B cell (primary cell): ENCODE measurements around the gene GPT2. TPM values are rescaled to one million over a fixed set of nuclear protein-coding genes. Genes with fewer than 3 reads are reported as not detected.

Experiments
- ATAC-seq: fragments of 200-7000 bp; cut with Tn5 transposase; one replicate; pipeline ENCODE4 v1.10.0; 2021; ENCODE audit warnings: low read depth, mild to moderate bottlenecking, moderate number of reproducible peaks, moderate library complexity
- CTCF ChIA-PET: fragments of 350-600 bp; sonication (Branson Sonifier 250); formaldehyde crosslinking; loops from one replicate; lab custom pipeline; 2021; ENCODE audit warnings: antibody characterized with exemption, inconsistent platforms; lab: Charles Lee
- POLR2A ChIA-PET: fragments of 350-600 bp; sonication (Branson Sonifier 250); formaldehyde crosslinking; loops from one replicate; lab custom pipeline; 2021; ENCODE audit warnings: antibody characterized with exemption; lab: Charles Lee
- DNase-seq: peaks from one replicate; pipeline ENCODE4 v3.0.0; 2013
- H2AFZ ChIP-seq: 2 replicates; pipeline ENCODE4 v1.6.1; 2012; ENCODE audit warnings: mild to moderate bottlenecking, low read depth, low read length; ENCODE audit not compliant: insufficient read depth, poor library complexity, severe bottlenecking
- H3K27ac ChIP-seq, 2 donors: 1 replicate in 1 of 2; 2 replicates in 1 of 2; pipeline ENCODE4 v1.5.1; 2012 to 2013; ENCODE audit warnings: low read length in 2 of 2, mild to moderate bottlenecking in 2 of 2, moderate library complexity in 1 of 2
- H3K27me3 ChIP-seq, 4 experiments: fragments of 200-600 bp in 1 of 4; sonication (generic) in 1 of 4; replicated peaks in 1 of 4; 1 replicate in 2 of 4; 2 replicates in 2 of 4; pipeline versions ENCODE4 v1.6.1 to v1.7.0; 2013 to 2016; ENCODE audit warnings: low read length in 3 of 4, mild to moderate bottlenecking in 2 of 4, mixed read lengths in 1 of 4, moderate library complexity in 1 of 4; ENCODE audit not compliant: insufficient read depth in 4 of 4, control insufficient read depth in 3 of 4; ENCODE audit errors: control extremely low read depth in 1 of 4
- H3K36me3 ChIP-seq, 2 experiments: replicated peaks in 1 of 2; 1 replicate in 1 of 2; 2 replicates in 1 of 2; pipeline versions ENCODE4 v1.6.1 to v1.7.1; 2013; ENCODE audit warnings: low read length in 1 of 2; ENCODE audit not compliant: insufficient read depth in 2 of 2, control insufficient read depth in 1 of 2; ENCODE audit errors: control extremely low read depth in 1 of 2, extremely low read depth in 1 of 2
- H3K4me1 ChIP-seq, 2 donors: fragments of 200-600 bp in 1 of 2; sonication (generic) in 1 of 2; 1 replicate in 1 of 2; 2 replicates in 1 of 2; pipeline versions ENCODE4 v1.5.1 to v1.6.1; 2013 to 2017; ENCODE audit warnings: low read length in 2 of 2; ENCODE audit not compliant: control insufficient read depth in 2 of 2, insufficient read depth in 2 of 2
- H3K4me2 ChIP-seq: replicated peaks from 2 replicates; pipeline ENCODE3; 2012; ENCODE audit warnings: mild to moderate bottlenecking, low read depth, low read length; ENCODE audit not compliant: poor library complexity, severe bottlenecking
- H3K4me3 ChIP-seq, 5 experiments: fragments of 200-600 bp in 1 of 5; sonication (generic) in 1 of 5; 1 replicate in 3 of 5; 2 replicates in 2 of 5; pipeline versions ENCODE4 v1.5.1 to v1.7.0; 2011 to 2016; ENCODE audit warnings: low read length in 4 of 5, mild to moderate bottlenecking in 4 of 5, low read depth in 2 of 5, control low read depth in 1 of 5, moderate library complexity in 1 of 5; ENCODE audit not compliant: insufficient read depth in 1 of 5; ENCODE audit errors: control extremely low read depth in 1 of 5, extremely low read depth in 1 of 5
- H3K79me2 ChIP-seq: fragments of 200-600 bp; sonication (generic); one replicate; pipeline ENCODE4 v1.6.0; 2016; ENCODE audit warnings: low read length; ENCODE audit not compliant: control insufficient read depth, insufficient read depth
- H3K9ac ChIP-seq: fragments of 200-600 bp; sonication (generic); 2 replicates; pipeline ENCODE4 v1.6.1; 2017; ENCODE audit warnings: mild to moderate bottlenecking, low read length, moderate library complexity
- H3K9me3 ChIP-seq, 3 donors: one replicate each; pipeline versions ENCODE4 v1.6.1 to v1.7.1; 2013; ENCODE audit warnings: low read length in 2 of 3; ENCODE audit not compliant: control insufficient read depth in 2 of 3, insufficient read depth in 1 of 3; ENCODE audit errors: control extremely low read depth in 1 of 3
- H4K20me1 ChIP-seq: 2 replicates; pipeline ENCODE4 v1.6.0; 2012; ENCODE audit warnings: mild to moderate bottlenecking, low read length; ENCODE audit not compliant: insufficient read depth, control insufficient read depth, poor library complexity, severe bottlenecking
- H3K27ac Mint-ChIP-seq: one replicate; pipeline ENCODE4 v1.8.0; 2021; ENCODE audit warnings: mixed read lengths
- H3K27me3 Mint-ChIP-seq: one replicate; pipeline ENCODE4 v1.8.0; 2021; ENCODE audit warnings: mixed read lengths
- H3K4me1 Mint-ChIP-seq: one replicate; pipeline ENCODE4 v1.8.0; 2021; ENCODE audit warnings: mixed read lengths
- H3K4me3 Mint-ChIP-seq: one replicate; pipeline ENCODE4 v1.8.0; 2021; ENCODE audit warnings: mixed read lengths
- H3K9me3 Mint-ChIP-seq: one replicate; pipeline ENCODE4 v1.8.0; 2022; ENCODE audit warnings: mixed read lengths; ENCODE audit not compliant: insufficient read depth
- CTCF ChIP-seq: fragments of 200-600 bp; IDR thresholded peaks from one replicate; pipeline ENCODE4 v1.8.0; 2022; ENCODE audit warnings: antibody characterized with exemption, mild to moderate bottlenecking
- EZH2 ChIP-seq: IDR thresholded peaks from 2 replicates; pipeline ENCODE4 v1.6.1; 2012; ENCODE audit warnings: borderline replicate concordance, low read depth, mild to moderate bottlenecking, moderate library complexity, low read length; ENCODE audit not compliant: insufficient read depth, poor library complexity, severe bottlenecking
- WGBS: methylation state at CpG from one replicate; pipeline ENCODE4 v1.1.5; 2013; ENCODE audit warnings: missing lambda C conversion rate; ENCODE audit not compliant: insufficient coverage; 5-methylcytosine and 5-hydroxymethylcytosine counted together
- intact Hi-C: fragments of 100-400 bp; cut with micrococcal nuclease; formaldehyde crosslinking; loops from one replicate; pipeline ENCODE4 v1.10.0; 2022
- polyA plus RNA-seq: library from polyadenylated mRNA; depleted of rRNA; stranded (reverse); fragments of >200 nt; gene quantifications from 2 replicates; pipeline ENCODE4 v1.2.3, GENCODE V29; 2012
- total RNA-seq, 2 donors: library from RNA; stranded (reverse); fragments of 120-200 nt in 1 of 2; gene quantifications; 1 replicate in 1 of 2; 2 replicates in 1 of 2; pipeline versions ENCODE4 v1.2.3 to v1.2.4, GENCODE V29; 2013 to 2022

Gene GPT2
- total and polyA plus RNA-seq, 2 donors (not counting 1 experiment from before 2014, with no cell fraction given), result 6.8 to 9.9 TPM

GRCh38 chr16:46857368-46857945 is 26.7 kb upstream of the GPT2 start:
- no peak overlapping the region for H2AFZ ChIP-seq
- Mint-ChIP-seq H3K4me1 (peaks cover 4% of the 10 kb centered on the region), H3K9me3 (no peaks in the 10 kb centered on the region), H3K27me3 (no peaks in the 10 kb centered on the region), H3K4me3 (no peak overlapping the region), H3K27ac (no peak overlapping the region)
- no peak overlapping the region for H3K4me3 ChIP-seq
- POLR2A ChIA-PET, result no interaction called here
- no peaks in the 10 kb centered on the region for H3K9me3 ChIP-seq
- CTCF ChIA-PET, result interaction anchor here (0.8 to 3.2 kb wide), 8 partner anchors 19 to 91 kb away, joined by 3 to 17 read pairs (median 4); no protein-coding TSS in a partner anchor
- no peak overlapping the region for H3K27ac ChIP-seq
- intact Hi-C loops, result no loop called here
- no peak overlapping the region for H3K9ac ChIP-seq
- ATAC-seq, result no peak
- no peaks in the 10 kb centered on the region for H3K79me2 ChIP-seq
- no peaks in the 10 kb centered on the region for H4K20me1 ChIP-seq
- no peak overlapping the region for H3K4me2 ChIP-seq
- no peak for TF ChIP-seq EZH2
- TF ChIP-seq CTCF, result peak; percentile 36
- H3K4me1 ChIP-seq, result peaks cover 0 to 7% of the 10 kb centered on the region in 2 donors
- no peaks in the 10 kb centered on the region for H3K27me3 ChIP-seq
- WGBS, result 84% methylated on average over 5 of the region's 6 CpGs
- DNase-seq, result no peak
- no peaks in the 10 kb centered on the region for H3K36me3 ChIP-seq

- CTCF ChIA-PET, result interaction anchor here (0.8 to 3.2 kb wide), 5 partner anchors 18 to 69 kb away, joined by 3 to 17 read pairs (median 4); no protein-coding TSS in a partner anchor
Measured at GRCh38 chr16:46858151-46858550, 26.0 kb upstream of the GPT2 start.

More at GRCh38 chr16:46858151-46858550, 26.0 kb upstream of the GPT2 start:
- H3K9ac ChIP-seq, result no peak overlapping the region
- H3K4me1 ChIP-seq, result peaks cover 0 to 7% of the 10 kb centered on the region in 2 donors
- H3K4me3 Mint-ChIP-seq, result no peak overlapping the region
- peaks cover 4% of the 10 kb centered on the region for H3K4me1 Mint-ChIP-seq
- no peaks in the 10 kb centered on the region for H3K27me3 ChIP-seq
- POLR2A ChIA-PET, result no interaction called here
- no peak for TF ChIP-seq CTCF
- no peaks in the 10 kb centered on the region for H3K9me3 ChIP-seq
- no peaks in the 10 kb centered on the region for H3K79me2 ChIP-seq
- no peak overlapping the region for H3K27ac ChIP-seq
- intact Hi-C loops, result no loop called here
- WGBS, result 97% methylated on average over 6 of the region's 6 CpGs
- H3K36me3 ChIP-seq, result no peaks in the 10 kb centered on the region
- H3K9me3 Mint-ChIP-seq, result no peaks in the 10 kb centered on the region
- H2AFZ ChIP-seq, result no peak overlapping the region
- ATAC-seq, result no peak
- no peak overlapping the region for H3K27ac Mint-ChIP-seq
- no peak overlapping the region for H3K4me3 ChIP-seq
- H4K20me1 ChIP-seq, result no peaks in the 10 kb centered on the region
- no peaks in the 10 kb centered on the region for H3K27me3 Mint-ChIP-seq
- no peak overlapping the region for H3K4me2 ChIP-seq
- no peak for DNase-seq
